Stimulated activated naive CD4-positive, alpha-beta T cell (primary cell): Measurements from ENCODE around the gene HARS2.
"Not testable (repeated sequence)": the region's sequence is repeated elsewhere in the genome, so short reads cannot be mapped to it uniquely, and the experiment has no call there.

Experiments
- DNase-seq, 6 experiments: peaks; one replicate each; lab custom pipeline; 2025; lab: John Stamatoyannopoulos, UW

The HARS2 gene

DNA sequence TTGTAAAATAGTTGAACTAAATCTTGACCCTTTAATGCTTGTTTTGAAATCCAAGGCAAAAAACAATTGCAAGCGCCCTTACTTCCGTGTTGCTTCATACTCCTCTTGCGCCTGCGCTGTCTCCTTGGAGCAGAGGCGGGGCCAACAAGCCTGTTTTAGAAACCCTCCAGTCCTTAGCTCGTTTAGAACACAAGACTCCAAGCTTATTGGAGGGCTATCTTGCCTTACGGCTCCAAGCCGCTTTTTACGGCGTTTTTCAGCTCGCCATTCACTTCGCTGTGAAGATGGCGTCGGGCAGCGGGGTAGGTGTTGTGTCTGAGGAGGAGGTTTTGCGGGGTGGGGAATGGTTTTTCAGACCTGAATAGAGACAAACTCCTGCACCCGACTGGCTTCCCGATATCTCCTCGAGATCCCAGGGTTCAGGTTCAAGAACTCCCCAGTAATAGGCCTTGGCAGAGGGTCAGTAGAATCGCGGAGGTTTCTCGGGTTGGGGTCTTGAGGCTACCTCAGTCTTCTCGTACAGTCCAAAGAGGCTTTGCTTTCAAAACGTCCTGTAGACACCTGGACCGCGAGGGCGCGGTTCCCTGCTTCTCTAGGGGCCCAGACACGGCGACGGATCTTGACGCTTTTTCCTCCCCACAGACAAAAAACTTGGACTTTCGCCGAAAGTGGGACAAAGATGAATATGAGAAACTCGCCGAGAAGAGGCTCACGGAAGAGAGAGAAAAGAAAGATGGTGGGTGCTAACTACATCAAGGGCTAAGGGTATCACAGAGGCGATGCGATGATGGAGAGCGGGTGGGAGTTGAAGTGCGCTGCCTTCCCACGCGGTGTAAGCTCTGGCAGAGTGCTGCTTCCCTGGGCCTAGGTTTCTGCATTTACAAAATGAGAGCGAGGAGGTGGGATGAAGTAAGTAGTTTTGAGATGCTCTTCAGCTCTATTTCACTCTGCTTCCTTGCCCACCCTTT lies 9.2 kb downstream of the HARS2 start, which contains the start of gene ZMAT2:
Gene ZMAT2 (plus strand): TSS at position 271 of the 968 bp plus-strand sequence. CDS start 14 bp downstream, at position 285.
- peak; percentile 83 to 94 (median 91) for DNase-seq

DNA sequence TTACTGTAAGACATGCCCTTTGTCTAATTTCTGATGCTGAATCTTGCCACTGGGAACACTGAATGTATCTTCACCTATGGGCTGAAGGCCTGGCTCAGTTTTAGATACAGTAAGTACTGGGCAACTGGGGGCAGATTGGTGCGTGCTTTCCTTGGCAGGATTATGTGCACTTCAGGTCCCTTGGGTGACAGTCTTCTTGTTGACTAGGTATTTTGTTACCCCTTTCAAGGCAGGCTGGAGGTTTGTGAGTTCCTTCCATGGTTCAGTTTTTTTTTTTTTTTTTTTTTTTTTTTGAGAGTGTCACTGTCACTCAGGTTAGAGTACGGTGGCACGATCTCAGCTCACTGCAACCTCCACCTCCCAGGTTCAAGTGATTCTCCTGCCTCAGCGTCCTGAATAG lies 16.6 kb downstream of the HARS2 start:
- no peak for DNase-seq

DNA sequence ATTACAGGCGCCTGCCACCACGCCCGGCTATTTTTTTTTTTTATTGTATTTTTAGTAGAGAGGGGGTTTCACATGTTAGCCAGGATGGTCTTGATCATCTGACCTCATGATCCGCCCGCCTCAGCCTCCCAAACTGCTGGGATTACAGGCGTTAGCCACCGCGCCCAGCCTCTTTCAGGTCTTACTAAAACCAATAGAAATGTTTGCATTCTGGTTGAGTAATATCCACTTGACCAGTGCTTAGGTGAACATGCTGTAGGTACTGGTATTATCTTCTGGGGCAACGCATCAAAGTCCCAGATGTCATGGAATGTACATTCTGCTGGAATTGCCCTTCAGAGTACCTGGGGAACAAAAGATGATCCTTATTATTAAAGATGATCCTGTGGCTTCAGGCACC lies 17.5 kb downstream of the HARS2 start:
- DNase-seq = not testable (repeated sequence)

DNA sequence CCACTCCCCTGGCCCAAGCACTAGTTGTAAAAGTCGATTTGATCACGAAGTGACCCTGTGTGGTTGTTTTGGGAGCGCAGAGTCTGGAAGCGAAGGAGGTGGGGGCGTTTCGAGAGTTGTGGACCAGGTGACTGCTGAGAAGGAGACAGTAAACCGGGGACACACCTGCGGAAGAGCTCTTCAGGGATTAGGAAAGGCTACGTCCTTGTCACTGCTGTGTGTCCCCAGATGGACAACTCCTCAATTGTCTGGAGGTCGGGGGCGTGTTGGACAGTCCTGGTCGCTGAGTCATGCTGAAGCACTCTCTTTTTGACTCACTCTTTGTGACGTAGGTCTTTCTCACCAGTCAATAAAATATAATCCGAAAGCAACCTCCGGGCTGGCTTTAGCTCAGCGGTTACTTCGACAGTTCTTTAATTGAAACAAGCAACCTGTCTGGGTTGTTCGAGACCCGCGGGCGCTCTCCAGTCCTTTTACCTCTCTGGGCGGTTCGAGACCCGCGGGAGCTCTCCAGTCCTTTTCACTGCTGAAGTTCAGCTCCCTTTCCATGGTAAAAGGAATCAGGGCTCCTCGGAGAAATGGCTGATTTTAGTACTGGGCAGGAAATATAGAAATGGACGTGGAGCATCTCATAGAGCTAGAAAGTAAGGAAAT lies 19.8 kb downstream of the HARS2 start:
- peak; percentile 61 to 94 (median 74) for DNase-seq

DNA sequence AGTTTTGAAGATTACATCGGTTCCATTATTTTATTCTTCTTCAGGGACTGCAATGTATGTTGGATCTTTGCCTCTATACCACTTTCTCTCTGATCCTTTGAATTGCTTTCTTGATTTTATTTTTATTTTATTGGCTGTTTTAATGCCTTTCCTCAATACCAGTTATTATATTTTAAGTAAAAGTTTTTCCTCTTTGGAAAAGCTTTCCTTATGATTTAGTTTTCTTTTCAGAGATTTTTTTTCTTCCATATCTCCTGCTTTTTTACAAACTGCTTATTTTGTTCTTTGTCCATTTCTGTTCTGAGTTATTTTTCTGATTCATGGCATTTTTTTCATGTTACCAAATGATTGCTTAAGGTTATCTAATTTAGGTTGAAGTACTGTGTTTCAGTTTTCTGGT lies 20.5 kb downstream of the HARS2 start:
- no peak for DNase-seq

DNA sequence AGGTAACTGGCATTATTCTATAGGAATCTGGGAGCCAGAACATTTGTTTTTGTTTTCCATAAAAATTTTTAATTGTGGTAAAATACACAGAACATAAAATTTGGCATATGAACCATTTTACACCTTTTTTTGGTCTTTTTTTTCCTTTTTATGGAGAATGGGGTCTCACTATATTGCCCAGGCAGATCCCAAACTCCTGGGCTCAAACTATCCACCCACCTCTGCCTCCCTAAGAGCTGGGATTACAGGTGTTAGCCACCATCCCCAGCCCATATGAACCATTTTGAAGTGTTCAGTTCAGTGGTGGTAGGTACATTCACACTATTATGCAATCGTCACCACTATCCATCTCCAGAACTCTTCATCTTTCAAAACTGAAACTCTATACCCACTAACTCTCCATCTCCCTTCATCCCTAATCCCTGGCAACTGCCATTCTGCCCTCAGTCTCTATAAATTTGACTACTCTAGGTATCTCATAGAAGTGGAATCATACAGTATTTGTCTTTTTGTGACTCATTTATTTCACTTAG lies 22.4 kb downstream of the HARS2 start:
- no peak for DNase-seq

DNA sequence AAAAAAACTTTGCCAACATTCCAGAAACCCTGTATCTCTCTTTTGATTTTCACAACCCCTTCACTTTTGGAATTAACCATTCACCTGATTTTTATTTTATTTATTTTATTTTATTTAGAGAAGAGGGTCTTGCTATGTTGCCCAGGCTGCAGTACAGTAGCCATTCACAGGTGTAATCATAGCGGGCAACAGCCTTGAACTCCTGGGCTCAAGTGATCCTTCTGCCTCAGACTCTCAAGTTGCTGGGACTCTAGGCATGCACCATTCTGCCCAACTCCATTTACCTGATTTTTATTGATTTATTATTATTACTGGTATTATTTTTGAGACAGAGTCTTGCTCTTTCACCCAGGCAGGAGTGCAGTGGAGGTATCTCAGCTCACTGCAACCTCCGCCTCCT lies 25.0 kb downstream of the HARS2 start:
- not testable (repeated sequence) for DNase-seq

DNA sequence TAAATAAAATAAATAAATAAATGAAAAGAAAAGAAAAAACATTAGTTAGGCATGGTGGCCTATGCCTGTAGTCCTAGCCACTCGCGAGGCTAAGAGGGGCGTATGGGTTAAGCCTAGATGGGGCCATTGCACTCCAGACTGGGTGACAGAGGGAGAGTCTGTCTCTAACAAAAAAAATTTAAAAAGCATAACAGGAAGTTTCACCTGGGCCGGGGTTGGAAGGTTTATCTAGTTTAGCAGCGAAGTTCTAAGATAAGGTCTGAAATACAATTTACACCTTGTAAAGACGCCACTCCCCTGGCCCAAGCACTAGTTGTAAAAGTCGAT lies 27.0 kb downstream of the HARS2 start:
- no peak for DNase-seq

DNA sequence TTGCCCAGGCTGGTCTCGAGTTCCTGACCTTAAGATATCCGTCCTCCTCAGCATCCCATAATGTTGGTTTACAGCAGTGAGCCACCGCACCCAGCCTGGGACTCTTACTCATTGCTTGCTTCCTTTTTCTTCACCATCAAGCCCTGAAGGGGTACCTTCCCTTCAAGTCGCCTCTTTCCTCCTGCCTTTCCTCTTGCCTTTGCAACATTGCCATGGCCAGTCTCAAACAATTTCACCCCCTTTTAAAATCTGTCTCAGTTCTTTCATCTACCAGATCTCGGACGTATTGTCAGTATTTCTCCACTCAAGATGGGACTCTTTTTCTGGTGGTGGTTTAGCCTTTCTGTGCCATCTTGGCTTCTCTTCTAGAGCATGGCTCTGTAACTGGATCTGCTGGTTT lies 29.5 kb downstream of the HARS2 start:
- not testable (repeated sequence) for DNase-seq

DNA sequence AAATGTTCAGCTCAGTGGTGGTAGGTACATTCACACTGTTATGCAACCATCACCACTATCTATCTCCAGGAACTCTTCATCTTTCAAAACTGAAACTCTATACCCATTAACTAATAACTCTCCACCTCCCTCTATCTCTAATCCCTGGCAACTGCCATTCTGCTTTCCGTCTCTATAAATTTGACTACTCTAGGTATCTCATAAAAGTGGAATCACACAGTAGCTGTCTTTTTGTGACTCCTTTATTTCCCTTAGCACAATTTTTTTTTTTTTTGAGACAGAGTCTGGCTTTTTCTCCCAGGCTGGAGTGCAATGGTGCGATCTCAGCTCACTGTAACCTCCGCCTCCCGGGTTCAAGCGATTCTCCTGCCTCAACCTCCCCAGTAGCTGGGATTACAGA lies 30.1 kb downstream of the HARS2 start:
- DNase-seq = not testable (repeated sequence)

DNA sequence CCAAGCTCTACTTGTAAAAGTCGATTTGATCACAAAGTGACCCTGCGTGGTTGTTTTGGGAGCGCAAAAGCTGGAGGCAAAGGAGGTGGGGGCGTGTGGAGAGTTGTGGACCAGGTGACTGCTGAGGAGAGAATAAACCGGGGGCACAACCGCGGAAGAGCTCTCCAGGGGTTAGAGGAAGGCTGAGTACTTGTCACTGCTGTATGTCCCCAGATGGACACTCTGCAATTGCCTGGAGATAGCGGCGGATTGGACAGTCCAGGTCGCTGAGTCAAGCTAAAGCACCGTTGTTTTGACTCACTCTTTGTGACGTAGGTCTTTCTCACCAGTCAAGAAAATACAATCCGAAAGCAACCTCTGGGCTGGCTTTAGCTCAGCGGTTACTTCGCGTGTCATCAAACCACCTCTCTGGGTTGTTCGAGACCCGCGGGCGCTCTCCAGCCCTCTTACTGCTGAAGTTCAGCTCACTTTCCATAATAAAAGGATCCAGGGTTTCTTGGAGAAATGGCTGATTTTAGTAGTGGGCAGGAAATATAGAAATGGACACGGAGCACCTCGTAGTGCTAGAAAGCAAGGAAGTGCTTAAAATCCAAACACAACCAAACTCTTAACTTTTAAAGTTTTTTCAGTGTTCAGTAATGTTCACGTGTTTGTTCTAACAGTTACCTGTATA lies 34.7 kb downstream of the HARS2 start:
- peak; percentile 13 to 50 (median 21) for DNase-seq

DNA sequence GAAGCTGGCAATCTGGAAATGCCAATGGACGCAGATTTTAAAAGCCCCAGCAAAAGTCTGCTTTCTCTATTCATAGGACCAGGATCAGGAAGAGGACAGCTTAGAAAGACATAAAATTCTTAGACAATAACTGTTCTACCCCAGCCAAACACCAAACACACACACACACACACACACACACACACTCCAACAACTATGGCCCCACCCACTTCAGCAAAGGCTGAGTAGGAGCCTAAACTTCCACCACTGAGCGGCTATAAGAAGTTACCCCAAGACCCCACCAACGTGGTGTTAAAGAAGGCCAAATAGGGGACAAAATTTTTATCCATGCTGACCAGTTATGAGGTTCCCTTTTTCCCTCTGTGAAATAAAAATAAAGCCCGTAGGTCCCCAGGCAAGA lies 41.8 kb downstream of the HARS2 start:
- DNase-seq = no peak

DNA sequence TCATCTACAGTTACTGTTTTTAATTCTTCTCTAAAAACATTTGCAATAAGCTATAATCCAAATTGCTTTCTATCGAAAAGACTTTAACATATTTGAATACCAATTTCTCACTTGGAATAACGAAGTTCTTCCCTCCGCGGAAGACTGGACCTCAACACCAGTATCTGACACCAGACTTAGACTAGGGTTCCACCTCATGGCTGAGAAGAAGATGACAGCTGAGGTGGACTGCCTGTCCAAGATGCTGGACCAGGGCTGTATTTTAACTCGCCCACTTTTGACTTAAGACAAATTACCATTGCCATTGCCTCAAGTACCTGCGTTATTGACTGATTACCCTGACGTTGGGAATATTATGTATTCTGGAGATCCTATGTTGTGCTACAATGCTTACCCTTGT lies 43.1 kb downstream of the HARS2 start:
- no peak for DNase-seq

DNA sequence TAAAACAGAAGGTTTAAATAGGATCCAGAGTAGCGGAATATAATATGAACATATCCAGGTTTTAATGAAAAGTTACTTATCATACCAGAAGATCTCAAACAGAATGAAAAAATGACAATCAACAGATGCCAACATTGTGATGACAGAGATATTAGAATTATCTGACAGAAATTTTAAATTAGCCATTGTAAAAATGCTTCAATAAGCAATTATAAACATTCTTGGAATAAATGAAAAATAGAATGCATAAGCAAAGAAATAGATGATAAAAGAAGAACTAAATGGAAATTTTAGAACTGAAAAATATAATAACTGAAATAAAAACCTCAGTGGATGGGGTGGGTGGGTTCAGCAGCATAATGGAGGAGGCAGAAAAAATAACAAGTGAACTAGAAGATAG lies 46.2 kb downstream of the HARS2 start:
- no peak for DNase-seq

DNA sequence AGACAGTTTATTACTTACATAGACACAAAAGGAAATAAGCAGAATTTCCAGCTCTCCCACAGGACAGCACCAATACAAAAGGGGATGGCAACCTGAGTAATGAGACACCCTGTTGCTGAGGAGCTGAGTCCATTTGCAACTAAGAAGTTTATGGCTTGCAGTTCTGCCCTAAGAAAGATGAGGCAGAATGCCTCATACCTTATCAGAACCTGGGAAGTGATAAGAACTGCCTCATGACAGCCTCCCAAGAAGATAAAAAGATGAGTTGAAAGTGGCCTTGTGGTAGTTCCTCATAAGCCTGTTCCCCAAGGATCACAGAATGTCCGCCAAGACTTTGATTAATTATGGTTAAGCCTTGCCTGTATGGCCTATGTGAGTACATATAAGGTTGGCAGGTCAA lies 50.7 kb downstream of the HARS2 start:
- no peak for DNase-seq
